HepG2 (cell line): ENCODE measurements around the gene CLDN7. TPM values are rescaled to one million over a fixed set of nuclear protein-coding genes. Genes with fewer than 3 reads are reported as not detected.

ENCODE experiments used
- CBX1 ChIP-seq: IDR thresholded peaks from one replicate; pipeline ENCODE4 v1.6.1; 2016; ENCODE audit warnings: antibody characterized with exemption, low read depth
- FOXA1 ChIP-seq, 2 experiments: fragments of 450-650 bp in 1 of 2; sonication (generic) in 1 of 2; formaldehyde crosslinking in 1 of 2; IDR thresholded peaks; 2 replicates each; pipeline versions ENCODE4 v1.4.0 to v1.6.1; 2016 to 2020; ENCODE audit warnings: missing genetic modification reagents in 1 of 2
- FOXK1 ChIP-seq: sonication (generic); formaldehyde crosslinking; IDR thresholded peaks from 2 replicates; pipeline ENCODE4 v1.4.0; 2020; ENCODE audit warnings: low read depth, missing genetic modification reagents, borderline replicate concordance
- KLF6 ChIP-seq: IDR thresholded peaks from 2 replicates; pipeline ENCODE4 v1.8.0; 2016; ENCODE audit warnings: missing biosample characterization, missing genetic modification reagents
- MBD4 ChIP-seq: IDR thresholded peaks from 2 replicates; pipeline ENCODE4 v1.6.1; 2012; ENCODE audit warnings: low read length, inconsistent platforms, borderline replicate concordance
- NCOR1 ChIP-seq: fragments of 200-600 bp; sonication (generic); IDR thresholded peaks from 2 replicates; pipeline ENCODE4 v1.7.0; 2017; ENCODE audit warnings: antibody characterized with exemption, low read length, borderline replicate concordance
- NONO ChIP-seq, 2 experiments: fragments of 450-650 bp in 1 of 2; sonication (generic) in 1 of 2; formaldehyde crosslinking in 1 of 2; IDR thresholded peaks in 1 of 2; conservative IDR thresholded peaks in 1 of 2; 2 replicates each; pipeline versions ENCODE4 v1.6.1 to v1.8.0; 2017 to 2022; ENCODE audit warnings: mild to moderate bottlenecking in 1 of 2, missing genetic modification reagents in 1 of 2, moderate library complexity in 1 of 2
- SETDB1 ChIP-seq: sonication (generic); formaldehyde crosslinking; IDR thresholded peaks from 2 replicates; pipeline ENCODE4 v1.5.1; 2020; ENCODE audit warnings: missing genetic modification reagents, mild to moderate bottlenecking, borderline replicate concordance
- SIX4 ChIP-seq: sonication (generic); formaldehyde crosslinking; IDR thresholded peaks from 2 replicates; pipeline ENCODE4 v1.4.0; 2020; ENCODE audit warnings: missing genetic modification reagents
- SP2 ChIP-seq: sonication (generic); formaldehyde crosslinking; IDR thresholded peaks from 2 replicates; pipeline ENCODE4 v1.5.1; 2020; ENCODE audit warnings: mild to moderate bottlenecking, missing genetic modification reagents
- TP53 ChIP-seq: sonication (generic); formaldehyde crosslinking; conservative IDR thresholded peaks from 2 replicates; pipeline ENCODE4 v1.4.0; 2020; ENCODE audit warnings: missing genetic modification reagents
- USF2 ChIP-seq, 2 experiments: sonication (generic) in 1 of 2; formaldehyde crosslinking in 1 of 2; IDR thresholded peaks; 2 replicates each; pipeline versions ENCODE4 v1.5.1 to v1.6.1; 2011 to 2020; ENCODE audit warnings: borderline replicate concordance in 1 of 2, low read depth in 1 of 2, low read length in 1 of 2, mild to moderate bottlenecking in 1 of 2, missing genetic modification reagents in 1 of 2, moderate library complexity in 1 of 2
- XRCC5 ChIP-seq: fragments of 200-400 bp; formaldehyde crosslinking; optimal IDR thresholded peaks from 2 replicates; pipeline ENCODE3; 2017; ENCODE audit warnings: mild to moderate bottlenecking, low read length
- ZBTB25 ChIP-seq: IDR thresholded peaks from 2 replicates; pipeline ENCODE4 v1.6.1; 2018; ENCODE audit warnings: missing genetic modification reagents
- ZBTB38 ChIP-seq: sonication (generic); formaldehyde crosslinking; IDR thresholded peaks from 2 replicates; pipeline ENCODE4 v1.5.1; 2020; ENCODE audit warnings: mild to moderate bottlenecking, missing genetic modification reagents
- ZBTB43 ChIP-seq: sonication (generic); formaldehyde crosslinking; conservative IDR thresholded peaks from 2 replicates; pipeline ENCODE4 v1.4.0; 2020; ENCODE audit warnings: missing genetic modification reagents
- ZIK1 ChIP-seq: sonication (generic); formaldehyde crosslinking; IDR thresholded peaks from 2 replicates; pipeline ENCODE4 v1.5.0; 2020; ENCODE audit warnings: mild to moderate bottlenecking, low read depth, missing genetic modification reagents, borderline replicate concordance
- ZNF275 ChIP-seq: sonication (generic); formaldehyde crosslinking; IDR thresholded peaks from 2 replicates; pipeline ENCODE4 v1.8.0; 2022; ENCODE audit warnings: missing genetic modification reagents, mild to moderate bottlenecking, inconsistent platforms, borderline replicate concordance
- ZNF337 ChIP-seq: sonication (generic); formaldehyde crosslinking; IDR thresholded peaks from 2 replicates; pipeline ENCODE4 v1.5.1; 2020; ENCODE audit warnings: missing genetic modification reagents, low read depth, mild to moderate bottlenecking, borderline replicate concordance
- ZNF563 ChIP-seq: sonication (generic); formaldehyde crosslinking; IDR thresholded peaks from 2 replicates; pipeline ENCODE4 v1.8.0; 2022; ENCODE audit warnings: mild to moderate bottlenecking, moderate library complexity, missing genetic modification reagents
- ZNF614 ChIP-seq: IDR thresholded peaks from 2 replicates; pipeline ENCODE4 v1.6.1; 2018; ENCODE audit warnings: missing biosample characterization, missing genetic modification reagents, inconsistent platforms, borderline replicate concordance
- ZNF772 ChIP-seq: sonication (generic); formaldehyde crosslinking; IDR thresholded peaks from 2 replicates; pipeline ENCODE4 v1.5.0; 2020; ENCODE audit warnings: mild to moderate bottlenecking, missing genetic modification reagents
- polyA plus RNA-seq, 8 experiments: library from polyadenylated mRNA; depleted of rRNA in 3 of 8; stranded (reverse) in 7 of 8; unstranded in 1 of 8; fragments of >200 nt; fragmentation: Illumina TruSeq in 4 of 8; extraction: Trizol in 4 of 8; gene quantifications; 2 replicates each; pipeline versions ENCODE4 v1.2.1 to v1.2.3, GENCODE V29; 2011 to 2016; ENCODE audit warnings: low read depth in 4 of 8, missing spikeins in 1 of 8, mixed read lengths in 1 of 8; ENCODE audit not compliant: insufficient read depth in 1 of 8
- total RNA-seq, 5 experiments: library from RNA; depleted of rRNA; stranded (reverse); fragments of >200 nt; fragmentation: Illumina TruSeq; extraction: Trizol; gene quantifications; 2 replicates each; pipeline ENCODE4 v1.2.3, GENCODE V29; 2016; ENCODE audit warnings: low read depth in 1 of 5

CLDN7 gene
- total and polyA plus RNA-seq, 2 of the 13 experiments (the other 11 are each of a cell fraction or from before 2014, with no cell fraction given) = not detected

- TF ChIP-seq ZNF614 (CRISPR knock-in tag) (peak; percentile 37; the same call in 1 of the 2 replicates), NCOR1 (peak; percentile 57; the same call in 1 of the 2 replicates), TP53 (CRISPR knock-in tag) (peak; percentile 83), ZNF563 (peak; percentile 53; the same call in 1 of the 2 replicates), SIX4 (peak; percentile 60; the same call in 1 of the 2 replicates), FOXA1 (IDR thresholded peaks at IDR 0.05) (no peak), FOXA1 (CRISPR knock-in tag; IDR thresholded peaks at IDR 0.05) (peak; percentile 38), ZIK1 (peak; percentile 78), CBX1 (peak; percentile 99), KLF6 (0 out of 2 replicates have a peak, but pooled peaks have one; percentile 44), SETDB1 (no peak), MBD4 (no peak), ZBTB43 (CRISPR knock-in tag) (peak; percentile 66; the same call in 1 of the 2 replicates), ZNF772 (CRISPR knock-in tag) (peak; percentile 85), ZNF337 (CRISPR knock-in tag) (peak; percentile 93), NONO (IDR thresholded peaks at IDR 0.05) (no peak), NONO (CRISPR knock-in tag; conservative IDR thresholded peaks at IDR 0.05) (peak; percentile 97), USF2 (IDR thresholded peaks at IDR 0.05; ENCODE audit: low read depth, low read length) (peak; percentile 100), USF2 (CRISPR knock-in tag; IDR thresholded peaks at IDR 0.05; ENCODE audit: borderline replicate concordance) (peak; percentile 97; the same call in 1 of the 2 replicates), FOXK1 (CRISPR knock-in tag) (peak; percentile 82; the same call in 1 of the 2 replicates), XRCC5 (no peak), ZNF275 (CRISPR knock-in tag) (0 out of 2 replicates have a peak, but pooled peaks have one; percentile 52), SP2 (CRISPR knock-in tag) (peak; percentile 52; the same call in 1 of the 2 replicates), ZBTB25 (peak; percentile 86), ZBTB38 (peak; percentile 69)
These were observed 28.0 kb downstream of the CLDN7 start, which contains the start of gene DVL2 (continued) for GRCh38 chr17:7234083-7234951.
